Activated CD4-positive, alpha-beta T cell treated with anti-CD3 and anti-CD28 coated beads, Interleukin-2, amount 50 U/mL, for 24 hours (primary cell): ENCODE results near the gene DNAJC7.
"Not testable (repeated sequence)": the region's sequence is repeated elsewhere in the genome, so short reads cannot be mapped to it uniquely, and the experiment has no call there.

ENCODE experiments used
- DNase-seq, 2 donors: peaks; one replicate each; pipeline ENCODE4 v3.0.0-alpha.2; 2020; ENCODE audit warnings: low read depth in 1 of 2, low spot score in 1 of 2

The DNAJC7 gene

GRCh38 chr17:42017866-42018200 is 594 bp upstream of the DNAJC7 start:
- no peak for DNase-seq

GRCh38 chr17:42016411-42016831 is 818 bp downstream of the DNAJC7 start:
- DNase-seq, result no peak

- not testable (repeated sequence) for DNase-seq
Measured at GRCh38 chr17:42013740-42014139, 3.5 kb downstream of the DNAJC7 start.

GRCh38 chr17:42012363-42012762 is 4.9 kb downstream of the DNAJC7 start:
- DNase-seq, result not testable (repeated sequence)

- no peak for DNase-seq
Measured at GRCh38 chr17:42010898-42011516, 6.2 kb downstream of the DNAJC7 start.

- not testable (repeated sequence) for DNase-seq
Measured at GRCh38 chr17:42010266-42010680, 7.0 kb downstream of the DNAJC7 start.

- no peak for DNase-seq
Measured at GRCh38 chr17:42009170-42009569, 8.1 kb downstream of the DNAJC7 start.

- DNase-seq, result no peak
Measured at GRCh38 chr17:42005166-42005565, 12.1 kb downstream of the DNAJC7 start.

GRCh38 chr17:42002792-42003301 is 14.4 kb downstream of the DNAJC7 start:
- no peak for DNase-seq

- no peak for DNase-seq
Measured at GRCh38 chr17:42002175-42002791, 15.0 kb downstream of the DNAJC7 start.

GRCh38 chr17:42001729-42002128 is 15.5 kb downstream of the DNAJC7 start:
- no peak for DNase-seq

GRCh38 chr17:42000413-42001133 is 16.7 kb downstream of the DNAJC7 start:
- no peak for DNase-seq

GRCh38 chr17:41998497-41998896 is 18.7 kb downstream of the DNAJC7 start:
- DNase-seq, result no peak

GRCh38 chr17:41996855-41997164 is 20.4 kb downstream of the DNAJC7 start:
- DNase-seq, result no peak

- DNase-seq, result no peak
Measured at GRCh38 chr17:41992576-41992975, 24.7 kb downstream of the DNAJC7 start.

GRCh38 chr17:41989702-41990419 is 27.4 kb downstream of the DNAJC7 start:
- no peak for DNase-seq

- no peak for DNase-seq
Measured at GRCh38 chr17:41988418-41988817, 28.8 kb downstream of the DNAJC7 start.

- no peak for DNase-seq
Measured at GRCh38 chr17:41987642-41988041, 29.6 kb downstream of the DNAJC7 start.

GRCh38 chr17:41986634-41987033 is 30.6 kb downstream of the DNAJC7 start:
- DNase-seq, result no peak

GRCh38 chr17:41985919-41986318 is 31.3 kb downstream of the DNAJC7 start:
- DNase-seq, result no peak

GRCh38 chr17:41984454-41984853 is 32.8 kb downstream of the DNAJC7 start:
- DNase-seq, result no peak
